Stimulated activated CD8-positive, alpha-beta memory T cell treated with anti-CD3 and anti-CD28 coated beads, Interleukin-4, amount 100 ng/mL, for 24 hours (primary cell): ENCODE results near the gene MISP.

Experiments used
- DNase-seq: peaks from one replicate; pipeline ENCODE4 v3.0.0-alpha.2; 2020; ENCODE audit warnings: low read depth

The MISP gene

DNA sequence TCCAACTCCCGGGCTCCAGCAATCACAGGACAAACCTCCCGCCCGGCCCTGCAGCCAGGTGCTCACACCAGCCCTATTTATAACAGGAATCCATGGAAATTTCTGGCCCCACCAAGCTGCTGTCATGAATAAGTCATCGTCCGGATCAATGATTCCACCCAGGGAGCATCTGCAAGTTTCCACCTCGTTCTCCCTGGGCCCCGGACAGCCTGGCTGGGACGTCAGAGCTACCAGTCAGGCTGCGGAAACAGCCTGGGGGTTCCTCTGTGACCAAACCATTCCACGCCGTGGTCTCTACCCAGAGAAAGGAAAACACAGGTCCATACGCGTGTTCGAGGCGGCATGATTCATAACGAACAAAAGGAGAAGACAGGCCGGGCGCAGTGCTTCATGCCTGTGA lies 25.6 kb downstream of the MISP start:
- no peak for DNase-seq

DNA sequence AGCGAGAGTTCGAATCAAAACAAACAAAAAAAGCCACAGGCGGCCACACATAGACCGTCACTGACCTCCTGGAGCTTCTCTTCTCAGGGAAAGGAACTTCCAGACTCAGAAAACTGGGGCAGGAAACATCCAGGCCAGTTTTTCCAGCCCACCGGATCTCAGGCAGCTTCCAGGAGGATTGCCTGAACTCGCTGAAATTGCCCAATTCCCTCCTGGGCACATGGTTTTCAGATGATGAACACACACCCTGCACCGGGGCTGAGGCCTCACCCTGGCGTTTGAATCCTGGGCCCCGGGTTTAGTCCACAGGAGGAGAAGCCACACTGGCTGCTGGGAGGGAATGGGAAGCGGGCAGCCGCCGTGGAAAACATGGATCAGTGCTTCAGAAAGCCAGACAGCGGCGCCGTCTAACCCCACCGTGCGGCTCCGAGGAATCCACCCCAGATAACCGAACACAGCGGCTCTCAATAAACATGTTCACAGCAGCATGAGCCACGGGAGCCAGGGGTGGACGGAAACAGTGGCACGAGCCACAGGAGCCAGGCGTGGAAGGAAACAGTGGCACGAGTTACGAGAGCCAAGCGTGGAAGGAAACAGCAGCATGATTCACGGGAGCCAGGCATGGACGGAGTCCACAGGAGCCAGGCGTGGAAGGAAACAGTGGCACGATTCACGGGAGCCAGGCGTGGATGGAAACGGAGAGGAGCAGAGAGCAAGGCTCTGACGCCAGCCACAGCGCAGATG lies 28.2 kb downstream of the MISP start:
- no peak for DNase-seq

DNA sequence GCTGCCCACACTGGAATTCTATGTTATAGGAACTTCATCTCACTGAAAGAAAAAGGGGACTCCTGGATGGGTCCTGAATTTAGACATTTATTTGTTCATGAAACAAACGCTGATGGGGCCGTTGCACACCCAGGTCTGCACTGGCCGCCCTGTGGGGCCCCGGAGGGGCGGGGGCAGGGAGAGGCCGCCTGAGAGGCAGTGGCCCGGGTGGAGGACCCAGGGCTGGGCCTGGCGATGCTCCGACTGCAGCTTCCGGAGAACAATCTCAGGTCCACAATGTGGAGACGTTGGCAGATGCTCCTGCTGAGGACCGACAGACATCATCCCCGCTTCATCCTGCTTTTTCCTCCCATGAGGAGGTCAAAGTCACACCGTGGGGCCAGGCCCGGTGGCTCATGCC lies 30.0 kb downstream of the MISP start:
- no peak for DNase-seq

DNA sequence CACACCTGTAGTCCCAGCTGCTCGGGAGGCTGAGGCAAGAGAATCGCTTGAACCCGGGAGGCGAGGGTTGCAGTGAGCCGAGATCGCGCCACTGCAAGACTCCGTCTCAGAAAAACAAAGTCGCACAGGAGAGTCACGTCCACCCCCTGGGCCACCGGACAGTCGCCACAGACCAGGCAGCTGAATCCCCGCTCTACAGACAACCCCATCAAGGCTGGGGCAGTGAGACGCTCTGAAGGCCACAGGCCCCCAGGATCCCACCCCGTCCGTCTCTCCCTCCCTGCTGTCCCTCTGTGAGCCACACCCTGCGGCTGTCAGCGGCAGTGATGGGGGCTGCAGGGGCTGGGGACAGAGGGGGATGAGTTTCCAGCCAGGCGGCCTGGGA lies 30.9 kb downstream of the MISP start:
- DNase-seq = no peak

DNA sequence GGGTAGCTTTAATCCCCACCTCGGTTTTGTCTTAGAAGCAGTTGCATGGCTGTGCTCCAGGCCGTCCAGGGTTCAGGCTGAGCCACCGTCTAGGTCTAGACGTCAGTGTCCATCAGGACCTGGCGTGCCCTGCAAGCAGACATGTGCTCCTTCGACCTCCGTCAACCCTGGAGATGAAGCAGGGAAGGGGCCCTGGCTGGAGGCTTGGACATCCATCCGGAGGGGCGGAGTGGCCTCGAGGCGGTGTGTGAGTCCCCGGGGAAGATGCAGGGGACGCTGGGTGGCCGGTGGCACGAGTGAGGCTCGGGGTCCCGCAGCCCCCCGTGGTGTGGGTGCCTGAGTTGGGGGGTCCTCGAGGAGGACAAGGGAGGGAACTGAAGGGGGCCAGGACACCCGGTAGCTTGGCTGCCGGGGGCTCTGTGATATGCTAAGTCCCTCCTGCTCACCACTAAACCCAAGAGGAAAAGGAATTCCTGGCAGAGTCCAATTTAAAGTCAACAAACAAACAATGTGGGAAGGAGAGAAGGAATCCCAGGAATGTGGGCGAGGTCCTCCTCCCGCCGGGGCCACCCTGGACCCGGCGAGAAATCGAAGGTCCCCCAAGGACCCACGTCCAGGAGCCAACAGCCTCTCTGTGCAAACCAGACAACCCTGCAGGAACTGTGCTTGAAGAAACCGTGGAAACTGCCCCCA lies 31.4 kb downstream of the MISP start:
- no peak for DNase-seq

DNA sequence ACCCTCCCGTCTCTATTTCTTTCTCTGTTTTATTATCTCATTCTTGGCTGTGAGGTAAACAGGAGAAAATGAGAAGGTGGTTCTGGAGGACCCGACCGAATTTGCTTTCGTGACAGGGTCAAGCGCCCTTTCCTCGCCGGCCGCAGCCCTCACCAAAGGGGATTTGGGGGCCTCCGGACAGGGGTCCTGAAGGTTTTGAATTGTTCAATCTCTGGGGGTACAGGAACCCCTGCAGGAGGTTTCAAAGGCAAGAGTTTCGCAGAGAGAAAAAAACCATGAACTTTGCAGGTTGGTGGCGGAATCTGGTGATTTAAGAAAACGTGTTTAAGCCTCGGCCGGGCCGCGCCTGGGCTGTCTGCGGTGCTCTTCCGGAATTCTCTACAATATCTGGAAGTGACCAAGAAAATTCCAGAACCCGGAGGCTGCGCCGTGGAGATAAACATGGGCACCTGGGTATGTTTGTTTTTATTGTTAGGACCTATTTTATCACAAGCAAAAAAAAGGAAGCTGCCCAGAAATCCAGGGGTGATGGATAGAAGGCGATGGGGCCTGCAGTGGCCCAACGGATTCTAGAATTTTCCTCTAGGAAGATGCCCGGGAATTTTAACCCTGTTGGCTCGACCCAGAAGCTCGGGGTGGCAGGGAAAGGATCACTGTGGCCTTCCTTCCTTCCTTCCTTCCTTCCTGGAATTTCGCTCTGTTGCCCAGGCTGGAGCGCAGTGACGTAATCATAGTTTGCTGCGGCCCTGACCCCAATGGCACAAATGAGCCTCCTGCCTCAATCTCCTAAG lies 32.2 kb downstream of the MISP start:
- DNase-seq = no peak

DNA sequence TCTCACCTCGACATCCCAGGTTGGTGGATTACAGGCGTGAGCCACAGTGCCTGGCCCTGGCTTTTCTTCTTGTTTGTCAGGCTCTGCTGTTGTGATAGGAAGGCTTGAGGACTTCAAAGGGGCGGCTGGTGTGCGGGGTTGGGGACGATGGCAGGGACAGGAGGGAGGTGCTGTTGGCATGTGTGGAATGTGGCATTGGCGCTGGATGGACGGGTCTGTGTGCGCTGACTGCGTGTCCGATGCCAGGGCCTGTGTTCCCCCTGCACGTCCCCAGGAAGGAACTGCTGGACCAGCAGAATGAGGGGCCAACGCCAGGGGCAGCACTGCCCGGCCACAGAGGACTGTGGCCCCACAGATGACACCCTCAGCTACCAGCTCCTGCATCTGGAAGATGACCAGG lies 33.6 kb downstream of the MISP start:
- DNase-seq = no peak

DNA sequence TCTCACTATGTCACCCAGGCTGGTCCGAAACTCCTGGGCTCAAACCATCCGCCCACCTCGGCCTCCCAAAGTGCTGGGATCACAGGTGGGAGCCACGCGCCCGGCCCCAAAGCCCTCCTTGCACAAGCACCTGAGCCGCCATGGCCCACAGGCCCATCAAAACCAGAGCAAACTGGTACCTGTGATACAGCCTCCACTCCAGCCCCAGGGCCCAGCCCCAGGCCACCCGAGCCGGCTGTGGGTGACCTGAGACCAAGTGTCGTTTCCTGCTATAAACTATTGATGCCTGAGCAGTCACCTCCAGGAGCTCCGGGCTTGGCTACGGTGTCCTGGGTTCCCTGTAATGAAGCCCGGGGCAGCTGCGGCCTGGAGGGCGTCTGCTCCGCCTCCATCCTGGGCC lies 36.6 kb downstream of the MISP start:
- no peak for DNase-seq

DNA sequence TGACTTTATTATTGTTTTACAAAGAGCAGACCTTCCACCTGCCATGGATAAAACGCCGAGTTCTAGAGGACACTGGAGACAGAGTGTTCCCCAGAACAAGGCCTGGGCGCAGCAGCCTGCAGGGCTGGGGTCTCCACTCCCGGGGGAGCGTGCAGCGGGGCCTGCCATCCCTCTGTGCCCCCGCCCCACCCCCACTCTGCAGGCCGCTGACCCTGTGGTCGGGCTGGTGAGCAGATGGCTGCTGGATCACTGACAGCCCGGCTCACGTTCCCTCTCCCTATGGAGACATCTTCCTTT lies 37.7 kb downstream of the MISP start:
- no peak for DNase-seq

DNA sequence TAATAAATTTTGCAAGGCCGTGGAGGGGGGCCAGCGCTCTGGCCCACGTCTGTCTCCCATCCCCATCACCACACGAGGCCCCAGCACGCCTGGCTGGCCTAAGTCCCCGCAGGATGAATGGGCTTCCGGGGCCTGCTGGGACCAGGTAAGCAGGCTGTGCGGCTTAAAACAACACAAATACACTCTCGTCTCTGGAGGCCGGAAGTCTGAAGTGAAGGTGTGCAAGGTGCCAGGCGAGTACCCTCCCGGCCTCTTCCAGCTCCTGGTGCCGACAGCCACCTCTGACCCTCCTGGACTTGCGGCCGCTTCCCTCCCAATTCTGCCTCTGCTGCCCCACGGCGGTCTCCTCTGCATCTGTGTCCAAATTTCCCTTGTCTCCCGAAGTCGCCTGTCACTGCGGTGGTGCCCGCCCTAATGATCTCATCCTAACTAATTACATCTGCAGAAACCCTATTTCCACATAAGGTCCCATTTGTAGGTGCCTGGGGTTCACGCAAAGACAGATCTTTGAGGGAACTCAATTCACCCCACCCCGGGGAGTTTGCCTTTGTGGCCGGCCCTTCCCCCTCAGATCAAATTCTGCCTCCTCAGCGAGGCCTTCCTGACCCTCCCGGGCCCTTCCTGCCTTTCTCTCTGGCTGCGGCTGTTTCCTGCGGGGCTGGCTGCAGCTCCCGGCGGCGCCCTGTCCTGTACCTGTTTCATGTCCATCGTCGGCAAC lies 38.2 kb downstream of the MISP start:
- DNase-seq = no peak

DNA sequence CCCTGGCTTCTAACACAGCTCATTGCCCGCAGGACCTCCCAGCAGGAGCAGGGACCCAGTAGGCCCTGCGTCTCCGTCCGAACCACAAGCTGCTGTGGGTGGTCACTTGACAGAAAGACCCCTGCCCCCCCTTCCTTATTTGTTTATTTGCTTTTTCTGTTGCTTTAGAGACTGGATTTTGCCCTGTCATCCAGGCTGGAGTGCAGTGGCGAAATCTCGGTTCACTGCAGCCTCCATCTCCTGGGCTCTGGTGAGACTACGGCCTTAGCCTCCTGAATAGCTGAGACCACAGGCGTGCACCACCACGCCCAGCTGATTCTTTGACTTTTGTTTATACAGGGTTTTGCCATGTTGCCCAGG lies 38.8 kb downstream of the MISP start:
- DNase-seq = no peak

DNA sequence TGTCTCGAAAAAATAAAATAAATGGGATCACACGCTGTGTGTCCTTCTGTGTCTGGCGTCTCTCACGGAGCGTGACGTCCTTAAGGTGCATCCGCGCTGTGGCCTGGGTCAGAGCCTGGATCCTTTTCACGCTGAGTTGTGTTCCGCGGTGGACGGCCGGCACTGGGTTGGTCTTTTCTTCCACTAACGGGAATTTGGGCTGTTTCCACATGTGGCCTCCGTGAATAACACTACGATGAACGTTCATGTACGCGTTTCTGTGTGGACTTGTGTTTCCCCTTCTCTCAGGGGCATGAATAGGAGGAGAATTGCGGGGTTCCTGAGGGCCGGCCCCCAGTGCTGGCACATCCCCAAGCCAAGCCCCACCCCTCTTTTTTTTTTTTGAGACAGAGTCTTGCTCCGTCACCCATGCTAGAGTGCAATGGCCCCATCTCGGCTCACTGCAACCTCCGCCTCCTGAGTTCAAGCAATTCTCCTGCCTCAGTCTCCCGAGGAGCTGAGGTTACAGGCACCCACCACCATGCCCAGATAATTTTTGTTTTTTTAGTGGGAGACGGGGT lies 40.2 kb downstream of the MISP start:
- no peak for DNase-seq

DNA sequence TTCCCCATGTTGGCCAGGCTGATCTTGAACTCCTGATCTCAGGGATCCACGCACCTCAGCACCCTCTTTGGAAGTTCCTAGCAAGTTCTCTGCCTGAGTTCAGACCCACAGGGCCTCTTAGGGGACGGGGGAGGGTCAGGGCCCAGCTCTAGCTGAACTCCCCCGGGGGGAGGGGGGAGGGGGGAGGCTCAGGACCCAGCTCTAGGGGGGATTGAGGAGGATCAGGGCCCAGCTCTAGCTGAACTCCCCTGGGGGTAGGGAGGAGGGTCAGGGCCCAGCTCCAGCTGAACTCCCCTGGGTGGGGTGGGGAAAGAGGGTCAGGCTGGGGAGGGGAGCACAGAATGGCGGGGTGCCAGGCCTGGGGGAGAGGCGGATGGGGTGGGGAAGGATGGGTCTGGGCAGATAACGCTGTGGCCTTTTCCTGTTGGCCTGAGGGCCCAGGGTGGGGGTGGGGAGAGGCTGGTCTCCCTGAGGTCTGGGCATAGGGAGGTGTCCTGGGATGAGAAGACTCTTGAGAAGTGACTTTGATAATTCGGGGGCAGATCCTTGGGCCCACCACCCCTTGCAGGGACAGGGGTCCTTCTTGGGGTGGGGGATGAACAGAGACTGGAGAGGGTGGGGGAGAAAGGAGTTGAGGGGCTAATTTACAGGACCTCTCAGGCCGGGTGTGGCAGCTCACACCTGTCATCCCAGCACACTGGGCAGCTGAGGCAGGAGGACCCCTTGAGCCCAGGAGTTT lies 40.8 kb downstream of the MISP start:
- DNase-seq = no peak

DNA sequence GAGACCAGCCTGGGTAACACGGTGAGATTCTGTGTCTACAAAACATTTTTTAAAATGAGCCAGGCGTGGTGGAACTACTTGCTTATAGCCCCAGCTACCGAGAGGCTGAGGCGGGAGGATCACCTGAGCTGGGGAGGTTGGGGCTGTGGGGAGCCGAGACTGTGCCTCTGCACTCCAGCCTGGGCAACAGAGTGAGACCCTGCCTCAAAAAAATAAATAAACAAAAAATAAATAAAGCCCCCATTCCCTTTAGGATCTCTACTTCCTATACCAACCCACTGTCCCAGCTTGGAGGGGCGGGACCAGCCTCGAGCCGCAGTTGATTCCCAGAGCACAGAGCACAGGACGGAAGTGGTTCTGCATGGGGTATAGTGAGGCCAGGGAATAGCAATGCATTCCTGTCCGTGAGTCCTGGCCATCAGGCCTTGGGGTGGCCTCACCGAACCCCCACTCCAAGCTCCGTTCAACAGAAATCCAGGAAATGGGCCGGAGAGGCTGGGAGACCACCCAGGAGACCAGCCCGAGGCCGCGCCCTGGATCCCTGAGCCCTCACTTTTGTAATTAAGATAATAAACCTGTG lies 41.5 kb downstream of the MISP start:
- no peak for DNase-seq

DNA sequence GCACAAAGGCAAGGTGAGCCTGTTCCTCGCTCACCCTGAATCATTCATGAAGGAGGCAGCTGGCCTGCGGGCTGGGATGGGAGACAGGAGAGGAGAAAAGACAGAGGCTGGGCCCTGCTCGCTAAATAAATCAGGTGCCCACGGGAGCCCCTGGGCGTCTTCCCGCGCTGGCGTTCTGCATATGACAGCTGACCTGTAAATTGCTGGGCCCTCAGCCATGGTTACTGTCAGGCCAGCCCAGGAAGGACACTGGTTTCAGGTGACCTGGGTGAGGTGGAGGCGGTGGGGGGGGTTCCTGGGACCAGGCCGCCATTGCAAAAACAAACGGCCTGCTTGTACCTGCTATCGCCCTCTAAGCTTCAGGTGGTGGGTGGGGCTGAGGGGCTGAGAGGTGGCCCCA lies 42.9 kb downstream of the MISP start:
- DNase-seq = no peak

DNA sequence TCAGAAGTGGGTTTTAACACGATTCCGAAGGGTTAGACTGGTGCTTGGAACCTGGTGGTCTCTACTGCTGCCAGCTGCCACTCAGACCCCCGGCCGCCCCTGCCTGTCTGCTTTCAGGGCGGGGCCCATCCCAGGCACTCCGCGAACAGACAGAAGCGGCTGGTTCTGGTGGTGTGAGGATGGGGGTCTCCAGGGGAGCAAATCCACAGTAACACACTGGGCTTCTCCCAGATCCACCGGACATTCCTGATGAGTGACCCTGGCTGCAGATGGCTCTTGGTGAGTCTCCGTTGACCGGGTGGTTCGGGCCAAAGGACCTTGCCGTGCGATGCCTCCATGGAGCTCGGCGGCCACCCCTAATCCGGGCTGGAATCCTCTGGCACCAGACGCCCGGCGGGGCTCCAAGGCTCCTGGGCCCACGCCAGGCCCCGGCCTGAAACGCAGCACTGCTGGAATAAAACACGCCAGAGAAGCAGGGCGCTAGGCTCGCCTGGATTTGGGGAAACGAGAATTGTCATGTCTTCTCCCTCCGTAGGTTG lies 44.2 kb downstream of the MISP start:
- no peak for DNase-seq

DNA sequence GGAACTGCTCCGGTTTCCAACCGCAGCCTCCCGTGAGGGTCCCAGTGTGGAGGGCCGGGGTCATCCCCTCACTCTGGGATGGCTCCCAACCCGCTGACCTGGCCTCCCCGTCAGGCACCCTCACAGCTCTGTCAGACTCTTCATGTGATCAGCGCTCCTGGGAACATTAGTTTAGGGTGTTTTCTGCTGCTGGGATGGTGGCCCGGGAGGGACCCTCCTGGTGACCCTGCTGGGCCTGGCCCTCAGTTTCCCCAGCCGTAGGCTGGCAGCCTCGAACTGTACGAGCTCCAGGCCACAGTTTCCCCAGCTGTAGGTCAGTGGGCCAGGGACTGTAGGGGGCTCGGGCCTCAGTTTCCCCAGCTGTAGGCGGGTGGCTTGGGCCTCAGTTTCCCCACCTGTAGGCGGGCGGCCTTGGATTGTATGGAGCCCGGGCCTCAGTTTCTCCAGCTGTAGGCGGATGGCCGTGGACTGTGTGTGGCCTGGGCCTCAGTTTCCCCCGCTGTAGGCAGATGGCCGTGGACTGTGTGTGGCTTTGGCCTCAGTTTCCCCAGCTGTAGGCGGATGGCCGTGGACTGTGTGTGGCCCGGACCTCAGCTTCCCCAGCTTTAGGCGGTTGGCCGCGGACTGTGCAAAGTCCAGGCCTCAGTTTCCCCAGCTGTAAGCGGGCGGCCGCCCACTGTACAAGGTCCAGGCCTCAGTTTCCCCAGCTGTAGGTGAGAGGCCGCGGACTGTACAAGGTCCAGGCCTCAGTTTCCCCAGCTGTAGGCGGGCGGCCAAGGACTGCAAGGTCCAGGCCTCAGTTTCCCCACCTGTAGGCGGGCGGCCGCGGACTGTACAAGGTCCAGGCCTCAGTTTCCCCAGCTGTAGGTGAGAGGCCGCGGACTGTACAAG lies 45.0 kb downstream of the MISP start:
- no peak for DNase-seq

DNA sequence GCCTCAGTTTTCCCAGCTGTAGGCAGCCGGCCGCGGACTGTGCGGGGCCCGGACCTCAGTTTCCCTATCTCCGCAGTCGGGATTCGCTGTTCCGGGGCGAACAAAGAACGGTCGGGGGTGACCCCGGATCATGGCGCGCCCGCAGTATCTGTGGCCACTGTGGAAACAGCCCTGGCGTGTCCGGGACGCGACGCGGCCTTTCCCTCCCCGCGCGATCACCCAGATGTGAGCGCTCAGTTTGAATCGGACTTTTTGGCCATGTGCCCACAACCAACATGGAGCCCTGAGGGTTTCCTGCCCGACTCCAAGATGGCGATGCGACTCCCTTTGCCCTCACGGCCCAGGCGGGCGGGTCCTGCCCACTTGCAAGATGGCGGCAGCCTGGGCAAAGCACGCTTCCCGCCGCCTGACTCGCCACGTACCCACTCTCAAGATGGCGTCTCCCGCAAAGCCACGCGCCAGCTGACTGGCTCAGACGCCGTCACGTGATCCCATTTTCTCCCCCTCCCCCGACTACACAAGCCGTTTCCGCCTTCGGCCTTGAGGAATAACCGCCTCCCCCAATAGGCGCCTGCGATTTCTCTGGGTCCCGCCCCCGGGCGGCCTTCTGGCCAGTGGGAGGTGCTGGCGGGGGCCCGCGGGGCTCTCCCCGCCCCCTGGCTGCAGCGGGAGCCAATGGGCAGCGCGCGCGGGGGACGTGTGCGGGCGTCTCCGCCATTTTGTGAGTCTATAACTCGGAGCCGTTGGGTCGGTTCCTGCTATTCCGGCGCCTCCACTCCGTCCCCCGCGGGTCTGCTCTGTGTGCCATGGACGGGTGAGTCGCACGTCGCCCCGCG lies 46.0 kb downstream of the MISP start, which contains the start of gene PTBP1:
Gene PTBP1, plus strand, starts transcription at position 761 of the 836 bp plus-strand sequence. Its CDS starts 46 bp downstream, at position 807.
- DNase-seq = peak; percentile 98
